GM19193 (cell line): ENCODE results near the gene MTHFSD.

Experiments
- POLR2A ChIP-seq: IDR thresholded peaks from 4 replicates; pipeline ENCODE4 v1.6.1; 2011; ENCODE audit not compliant: insufficient read depth, insufficient read length; ENCODE audit errors: extremely low read depth

MTHFSD gene

GRCh38 chr16:86500708-86501510, 54.1 kb downstream of the MTHFSD start:
- TF ChIP-seq POLR2A = no peak

GRCh38 chr16:86499889-86500707, 54.9 kb downstream of the MTHFSD start:
- no peak for TF ChIP-seq POLR2A

GRCh38 chr16:86499440-86499786, 55.6 kb downstream of the MTHFSD start:
- TF ChIP-seq POLR2A = no peak

- no peak for TF ChIP-seq POLR2A
Observed at GRCh38 chr16:86498671-86499439, 56.2 kb downstream of the MTHFSD start.

- TF ChIP-seq POLR2A = no peak
Observed at GRCh38 chr16:86498155-86498670, 56.8 kb downstream of the MTHFSD start.

- TF ChIP-seq POLR2A = no peak
Observed at GRCh38 chr16:86497551-86498021, 57.4 kb downstream of the MTHFSD start.

GRCh38 chr16:86496929-86497461, 58.0 kb downstream of the MTHFSD start:
- no peak for TF ChIP-seq POLR2A

GRCh38 chr16:86496262-86496928, 58.6 kb downstream of the MTHFSD start:
- TF ChIP-seq POLR2A = no peak

- TF ChIP-seq POLR2A = no peak
Observed at GRCh38 chr16:86495756-86496261, 59.2 kb downstream of the MTHFSD start.

GRCh38 chr16:86495357-86495701, 59.7 kb downstream of the MTHFSD start:
- no peak for TF ChIP-seq POLR2A

GRCh38 chr16:86494565-86495356, 60.3 kb downstream of the MTHFSD start:
- no peak for TF ChIP-seq POLR2A

- no peak for TF ChIP-seq POLR2A
Observed at GRCh38 chr16:86494039-86494564, 60.9 kb downstream of the MTHFSD start.
